ENCODE results near the gene TRAPPC14. TPM values are rescaled to one million over a fixed set of nuclear protein-coding genes. Genes with fewer than 3 reads are reported as not detected.

TRAPPC14 gene
- total RNA-seq, 1 donor from 2014 or later: 4.3 TPM

GRCh38 chr7:100163871-100164270 lies 5.3 kb upstream of the TRAPPC14 start:
- H3K9me3 Mint-ChIP-seq: no peaks in the 10 kb centered on the region
- no peak overlapping the region for H3K4me2 ChIP-seq
- no peak overlapping the region for H3K4me3 Mint-ChIP-seq
- H3K9ac ChIP-seq: no peak overlapping the region
- no peak overlapping the region for H3K4me3 ChIP-seq
- no peak overlapping the region for H3K27ac Mint-ChIP-seq
- no peak for TF ChIP-seq EZH2 (IDR thresholded peaks at IDR 0.05)
- TF ChIP-seq EZH2phosphoT487 (IDR thresholded peaks at IDR 0.05): no peak
- H3K27me3 ChIP-seq: peaks cover 22% of the 10 kb centered on the region
- H2AFZ ChIP-seq (replicated peaks): no peak overlapping the region
- no peaks in the 10 kb centered on the region for H3K36me3 ChIP-seq
- DNase-seq (ENCODE audit: low spot score): no peak
- H4K20me1 ChIP-seq (ENCODE audit: low read depth): peaks cover under 1% of the 10 kb centered on the region
- H3K9me3 ChIP-seq (ENCODE audit: low read depth): no peaks in the 10 kb centered on the region
- no peaks in the 10 kb centered on the region for H3K79me2 ChIP-seq (ENCODE audit: low read depth)
- H3K27ac ChIP-seq: no peak overlapping the region
- no peaks in the 10 kb centered on the region for H3K36me3 Mint-ChIP-seq
- peaks cover 26% of the 10 kb centered on the region for H3K27me3 Mint-ChIP-seq (ENCODE audit: insufficient read depth, low read depth)
- H3F3A ChIP-seq (ENCODE audit: low read depth): peaks cover 24% of the 10 kb centered on the region
- peaks cover 34% of the 10 kb centered on the region for H3K4me1 Mint-ChIP-seq
- peaks cover 19% of the 10 kb centered on the region for H3K4me1 ChIP-seq

- Mint-ChIP-seq H3K4me1 (peaks cover 27% of the 10 kb centered on the region), H3K4me3 (no peak overlapping the region), H3K36me3 (no peaks in the 10 kb centered on the region), H3K9me3 (no peaks in the 10 kb centered on the region), H3K27ac (peak overlapping the region; percentile 14), H3K27me3 (ENCODE audit: insufficient read depth, low read depth) (peaks cover 26% of the 10 kb centered on the region)
- H3K9me3 ChIP-seq (ENCODE audit: low read depth): no peaks in the 10 kb centered on the region
- H3K79me2 ChIP-seq (ENCODE audit: low read depth): no peaks in the 10 kb centered on the region
- H3K4me3 ChIP-seq: no peak overlapping the region
- H3K4me2 ChIP-seq: no peak overlapping the region
- H3K27ac ChIP-seq: no peak overlapping the region
- no peaks in the 10 kb centered on the region for H3K36me3 ChIP-seq
- peaks cover 14% of the 10 kb centered on the region for H3K4me1 ChIP-seq
- H2AFZ ChIP-seq (replicated peaks): no peak overlapping the region
- DNase-seq (ENCODE audit: low spot score): no peak
- no peak overlapping the region for H3K9ac ChIP-seq
- H3F3A ChIP-seq (ENCODE audit: low read depth): peaks cover 22% of the 10 kb centered on the region
- H4K20me1 ChIP-seq (ENCODE audit: low read depth): peaks cover under 1% of the 10 kb centered on the region
- TF ChIP-seq CTCF (IDR thresholded peaks at IDR 0.05) (no peak), EZH2 (IDR thresholded peaks at IDR 0.05) (no peak), EZH2phosphoT487 (IDR thresholded peaks at IDR 0.05) (no peak)
- H3K27me3 ChIP-seq: peaks cover 22% of the 10 kb centered on the region
These were observed 4.5 kb upstream of the TRAPPC14 start for GRCh38 chr7:100163006-100163531.

- H3K27ac Mint-ChIP-seq: no peak overlapping the region
- H3K36me3 Mint-ChIP-seq: peaks cover 3% of the 10 kb centered on the region
- H3F3A ChIP-seq (ENCODE audit: low read depth): peaks cover 24% of the 10 kb centered on the region
- H3K36me3 ChIP-seq: no peaks in the 10 kb centered on the region
- no peak overlapping the region for H3K27ac ChIP-seq
- no peak overlapping the region for H3K9ac ChIP-seq
- H3K4me1 ChIP-seq: no peaks in the 10 kb centered on the region
- H3K4me1 Mint-ChIP-seq: peaks cover 19% of the 10 kb centered on the region
- H3K79me2 ChIP-seq (ENCODE audit: low read depth): no peaks in the 10 kb centered on the region
- H3K27me3 ChIP-seq: no peaks in the 10 kb centered on the region
- H3K9me3 Mint-ChIP-seq: no peaks in the 10 kb centered on the region
- no peak for DNase-seq (ENCODE audit: low spot score)
- peaks cover 16% of the 10 kb centered on the region for H3K27me3 Mint-ChIP-seq (ENCODE audit: insufficient read depth, low read depth)
- TF ChIP-seq EZH2 (IDR thresholded peaks at IDR 0.05): no peak
- no peak for TF ChIP-seq CTCF (IDR thresholded peaks at IDR 0.05)
- no peak overlapping the region for H3K4me3 ChIP-seq
- H2AFZ ChIP-seq (replicated peaks): no peak overlapping the region
- no peak overlapping the region for H3K4me2 ChIP-seq
- H3K9me3 ChIP-seq (ENCODE audit: low read depth): no peaks in the 10 kb centered on the region
- H3K4me3 Mint-ChIP-seq: peak overlapping the region; percentile 86
- peaks cover 26% of the 10 kb centered on the region for H4K20me1 ChIP-seq (ENCODE audit: low read depth)
These were observed 1.5 kb upstream of the TRAPPC14 start for GRCh38 chr7:100160067-100160466.

- Histone ChIP-seq H3K4me2 (peak overlapping the region; percentile 96), H3K27me3 (no peaks in the 10 kb centered on the region), H3K27ac (peak overlapping the region; percentile 40), H3K9me3 (ENCODE audit: low read depth) (no peaks in the 10 kb centered on the region), H3K79me2 (ENCODE audit: low read depth) (no peaks in the 10 kb centered on the region), H3K4me3 (peak overlapping the region; percentile 96), H2AFZ (replicated peaks) (no peak overlapping the region), H3K36me3 (no peaks in the 10 kb centered on the region), H3F3A (ENCODE audit: low read depth) (peaks cover 24% of the 10 kb centered on the region), H3K4me1 (no peaks in the 10 kb centered on the region), H4K20me1 (ENCODE audit: low read depth) (peaks cover 26% of the 10 kb centered on the region), H3K9ac (no peak overlapping the region)
- Mint-ChIP-seq H3K9me3 (no peaks in the 10 kb centered on the region), H3K27me3 (ENCODE audit: insufficient read depth, low read depth) (peaks cover 16% of the 10 kb centered on the region), H3K4me3 (peak overlapping the region; percentile 86), H3K36me3 (peaks cover 3% of the 10 kb centered on the region), H3K4me1 (peaks cover 19% of the 10 kb centered on the region), H3K27ac (peak overlapping the region; percentile 54)
- TF ChIP-seq CTCF (IDR thresholded peaks at IDR 0.05): no peak
- no peak for TF ChIP-seq EZH2phosphoT487 (IDR thresholded peaks at IDR 0.05)
- no peak for TF ChIP-seq EZH2 (IDR thresholded peaks at IDR 0.05)
- DNase-seq (ENCODE audit: low spot score): no peak
These were observed 638 bp upstream of the TRAPPC14 start for GRCh38 chr7:100159099-100159623.

Data from neural progenitor cell (in vitro differentiated cells).